ENCODE data around the gene SLFN14.

The SLFN14 gene

DNA sequence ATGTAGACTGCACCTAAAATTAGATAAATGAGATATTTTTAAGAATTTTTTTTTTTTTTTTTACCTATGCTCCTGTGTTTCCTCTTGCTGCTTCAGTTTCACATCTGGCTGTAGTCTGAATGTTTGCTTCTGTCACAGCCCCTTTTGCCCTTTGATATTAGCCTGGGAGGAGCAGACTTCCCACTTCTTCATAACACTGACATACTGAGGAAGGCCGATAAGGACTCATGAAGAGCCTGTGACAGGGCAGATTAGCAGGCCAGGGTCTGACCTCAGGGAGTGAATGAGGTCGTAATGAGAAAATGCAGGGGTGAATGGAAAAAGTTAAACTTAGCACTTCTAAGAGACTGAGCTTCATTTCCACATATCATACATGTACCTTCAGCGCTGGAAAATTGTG, at the start of gene SLFN14:
TSS of gene SLFN14 (minus strand) at position 117 of the 400 bp plus-strand sequence. CDS start 2,757 bp downstream, outside the sequence.
- TF ChIP-seq, protein P1, sequence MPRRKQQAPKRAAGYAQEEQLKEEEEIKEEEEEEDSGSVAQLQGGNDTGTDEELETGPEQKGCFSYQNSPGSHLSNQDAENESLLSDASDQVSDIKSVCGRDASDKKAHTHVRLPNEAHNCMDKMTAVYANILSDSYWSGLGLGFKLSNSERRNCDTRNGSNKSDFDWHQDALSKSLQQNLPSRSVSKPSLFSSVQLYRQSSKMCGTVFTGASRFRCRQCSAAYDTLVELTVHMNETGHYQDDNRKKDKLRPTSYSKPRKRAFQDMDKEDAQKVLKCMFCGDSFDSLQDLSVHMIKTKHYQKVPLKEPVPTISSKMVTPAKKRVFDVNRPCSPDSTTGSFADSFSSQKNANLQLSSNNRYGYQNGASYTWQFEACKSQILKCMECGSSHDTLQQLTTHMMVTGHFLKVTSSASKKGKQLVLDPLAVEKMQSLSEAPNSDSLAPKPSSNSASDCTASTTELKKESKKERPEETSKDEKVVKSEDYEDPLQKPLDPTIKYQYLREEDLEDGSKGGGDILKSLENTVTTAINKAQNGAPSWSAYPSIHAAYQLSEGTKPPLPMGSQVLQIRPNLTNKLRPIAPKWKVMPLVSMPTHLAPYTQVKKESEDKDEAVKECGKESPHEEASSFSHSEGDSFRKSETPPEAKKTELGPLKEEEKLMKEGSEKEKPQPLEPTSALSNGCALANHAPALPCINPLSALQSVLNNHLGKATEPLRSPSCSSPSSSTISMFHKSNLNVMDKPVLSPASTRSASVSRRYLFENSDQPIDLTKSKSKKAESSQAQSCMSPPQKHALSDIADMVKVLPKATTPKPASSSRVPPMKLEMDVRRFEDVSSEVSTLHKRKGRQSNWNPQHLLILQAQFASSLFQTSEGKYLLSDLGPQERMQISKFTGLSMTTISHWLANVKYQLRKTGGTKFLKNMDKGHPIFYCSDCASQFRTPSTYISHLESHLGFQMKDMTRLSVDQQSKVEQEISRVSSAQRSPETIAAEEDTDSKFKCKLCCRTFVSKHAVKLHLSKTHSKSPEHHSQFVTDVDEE (CRISPR knock-in tag; IDR thresholded peaks at IDR 0.05): no peak
- TF ChIP-seq ZNF8 (CRISPR knock-in tag; IDR thresholded peaks at IDR 0.05): no peak
- TF ChIP-seq ARNTL (CRISPR knock-in tag; IDR thresholded peaks at IDR 0.05; ENCODE audit: borderline replicate concordance, low read depth): no peak
- TF ChIP-seq BACH2 (CRISPR knock-in tag; IDR thresholded peaks at IDR 0.05; ENCODE audit: borderline replicate concordance): no peak
- no peak for TF ChIP-seq ZFP30 (CRISPR knock-in tag; IDR thresholded peaks at IDR 0.05)
- no peak for TF ChIP-seq CSDC2 (CRISPR knock-in tag; IDR thresholded peaks at IDR 0.05)
- TF ChIP-seq ZFP3 (CRISPR knock-in tag; IDR thresholded peaks at IDR 0.05): no peak
- TF ChIP-seq, protein P2, sequence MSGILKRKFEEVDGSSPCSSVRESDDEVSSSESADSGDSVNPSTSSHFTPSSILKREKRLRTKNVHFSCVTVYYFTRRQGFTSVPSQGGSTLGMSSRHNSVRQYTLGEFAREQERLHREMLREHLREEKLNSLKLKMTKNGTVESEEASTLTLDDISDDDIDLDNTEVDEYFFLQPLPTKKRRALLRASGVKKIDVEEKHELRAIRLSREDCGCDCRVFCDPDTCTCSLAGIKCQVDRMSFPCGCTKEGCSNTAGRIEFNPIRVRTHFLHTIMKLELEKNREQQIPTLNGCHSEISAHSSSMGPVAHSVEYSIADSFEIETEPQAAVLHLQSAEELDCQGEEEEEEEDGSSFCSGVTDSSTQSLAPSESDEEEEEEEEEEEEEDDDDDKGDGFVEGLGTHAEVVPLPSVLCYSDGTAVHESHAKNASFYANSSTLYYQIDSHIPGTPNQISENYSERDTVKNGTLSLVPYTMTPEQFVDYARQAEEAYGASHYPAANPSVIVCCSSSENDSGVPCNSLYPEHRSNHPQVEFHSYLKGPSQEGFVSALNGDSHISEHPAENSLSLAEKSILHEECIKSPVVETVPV (CRISPR knock-in tag; IDR thresholded peaks at IDR 0.05): no peak
- no peak for TF ChIP-seq RARB (CRISPR knock-in tag; IDR thresholded peaks at IDR 0.05)
- TF ChIP-seq TOX (CRISPR knock-in tag; IDR thresholded peaks at IDR 0.05; ENCODE audit: borderline replicate concordance): no peak
- no peak for TF ChIP-seq OSR1 (CRISPR knock-in tag; IDR thresholded peaks at IDR 0.05)
- no peak for TF ChIP-seq SNAI2 (CRISPR knock-in tag; IDR thresholded peaks at IDR 0.05)
- TF ChIP-seq TCF4 (CRISPR knock-in tag; IDR thresholded peaks at IDR 0.05; ENCODE audit: borderline replicate concordance): no peak
- TF ChIP-seq ESRRG (CRISPR knock-in tag; IDR thresholded peaks at IDR 0.05): no peak
- TF ChIP-seq, protein P3, sequence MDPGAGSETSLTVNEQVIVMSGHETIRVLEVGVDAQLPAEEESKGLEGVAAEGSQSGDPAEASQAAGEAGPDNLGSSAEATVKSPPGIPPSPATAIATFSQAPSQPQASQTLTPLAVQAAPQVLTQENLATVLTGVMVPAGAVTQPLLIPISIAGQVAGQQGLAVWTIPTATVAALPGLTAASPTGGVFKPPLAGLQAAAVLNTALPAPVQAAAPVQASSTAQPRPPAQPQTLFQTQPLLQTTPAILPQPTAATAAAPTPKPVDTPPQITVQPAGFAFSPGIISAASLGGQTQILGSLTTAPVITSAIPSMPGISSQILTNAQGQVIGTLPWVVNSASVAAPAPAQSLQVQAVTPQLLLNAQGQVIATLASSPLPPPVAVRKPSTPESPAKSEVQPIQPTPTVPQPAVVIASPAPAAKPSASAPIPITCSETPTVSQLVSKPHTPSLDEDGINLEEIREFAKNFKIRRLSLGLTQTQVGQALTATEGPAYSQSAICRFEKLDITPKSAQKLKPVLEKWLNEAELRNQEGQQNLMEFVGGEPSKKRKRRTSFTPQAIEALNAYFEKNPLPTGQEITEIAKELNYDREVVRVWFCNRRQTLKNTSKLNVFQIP (CRISPR knock-in tag; IDR thresholded peaks at IDR 0.05; ENCODE audit: borderline replicate concordance, low read depth): no peak
- TF ChIP-seq ZNF565 (CRISPR knock-in tag; conservative IDR thresholded peaks at IDR 0.05; ENCODE audit: low read depth): no peak
- TF ChIP-seq, protein P4, sequence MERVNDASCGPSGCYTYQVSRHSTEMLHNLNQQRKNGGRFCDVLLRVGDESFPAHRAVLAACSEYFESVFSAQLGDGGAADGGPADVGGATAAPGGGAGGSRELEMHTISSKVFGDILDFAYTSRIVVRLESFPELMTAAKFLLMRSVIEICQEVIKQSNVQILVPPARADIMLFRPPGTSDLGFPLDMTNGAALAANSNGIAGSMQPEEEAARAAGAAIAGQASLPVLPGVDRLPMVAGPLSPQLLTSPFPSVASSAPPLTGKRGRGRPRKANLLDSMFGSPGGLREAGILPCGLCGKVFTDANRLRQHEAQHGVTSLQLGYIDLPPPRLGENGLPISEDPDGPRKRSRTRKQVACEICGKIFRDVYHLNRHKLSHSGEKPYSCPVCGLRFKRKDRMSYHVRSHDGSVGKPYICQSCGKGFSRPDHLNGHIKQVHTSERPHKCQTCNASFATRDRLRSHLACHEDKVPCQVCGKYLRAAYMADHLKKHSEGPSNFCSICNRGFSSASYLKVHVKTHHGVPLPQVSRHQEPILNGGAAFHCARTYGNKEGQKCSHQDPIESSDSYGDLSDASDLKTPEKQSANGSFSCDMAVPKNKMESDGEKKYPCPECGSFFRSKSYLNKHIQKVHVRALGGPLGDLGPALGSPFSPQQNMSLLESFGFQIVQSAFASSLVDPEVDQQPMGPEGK (CRISPR knock-in tag; IDR thresholded peaks at IDR 0.05; ENCODE audit: borderline replicate concordance): no peak
- TF ChIP-seq GLIS3 (CRISPR knock-in tag; IDR thresholded peaks at IDR 0.05): no peak
- no peak for TF ChIP-seq ZC3H10 (CRISPR knock-in tag; IDR thresholded peaks at IDR 0.05)
- TF ChIP-seq PPARA (CRISPR knock-in tag; IDR thresholded peaks at IDR 0.05; ENCODE audit: borderline replicate concordance): no peak
- no peak for ATAC-seq

DNA sequence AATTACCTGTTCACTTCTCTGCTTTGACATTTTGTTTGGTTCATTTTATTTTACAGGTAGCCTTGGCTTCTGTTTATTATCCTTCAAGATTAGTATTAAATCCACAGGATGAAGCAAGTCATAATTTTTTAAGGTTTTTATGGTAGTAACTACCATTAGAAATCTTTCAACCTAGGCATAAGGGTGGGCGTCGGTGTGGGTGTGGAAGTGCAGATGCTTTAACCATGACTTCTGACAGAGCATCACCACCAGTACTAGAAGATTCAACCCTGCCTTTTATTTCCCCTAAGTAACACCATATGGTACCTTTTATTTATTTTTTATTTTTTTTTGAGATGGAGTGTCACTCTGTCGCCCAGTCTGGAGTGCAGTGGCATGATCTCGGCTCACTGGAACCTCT, 49.2 kb upstream of the SLFN14 start:
- ATAC-seq: no peak
- TF ChIP-seq OSR1 (CRISPR knock-in tag; IDR thresholded peaks at IDR 0.05) (no peak), PPARA (CRISPR knock-in tag; IDR thresholded peaks at IDR 0.05; ENCODE audit: borderline replicate concordance) (no peak), TOX (CRISPR knock-in tag; IDR thresholded peaks at IDR 0.05; ENCODE audit: borderline replicate concordance) (no peak), ISL1 (CRISPR knock-in tag; IDR thresholded peaks at IDR 0.05) (no peak), ZNF565 (CRISPR knock-in tag; conservative IDR thresholded peaks at IDR 0.05; ENCODE audit: low read depth) (no peak), CSDC2 (CRISPR knock-in tag; IDR thresholded peaks at IDR 0.05) (no peak), ZC3H10 (CRISPR knock-in tag; IDR thresholded peaks at IDR 0.05) (no peak), GLIS3 (CRISPR knock-in tag; IDR thresholded peaks at IDR 0.05) (no peak)
- TF ChIP-seq, protein P5, sequence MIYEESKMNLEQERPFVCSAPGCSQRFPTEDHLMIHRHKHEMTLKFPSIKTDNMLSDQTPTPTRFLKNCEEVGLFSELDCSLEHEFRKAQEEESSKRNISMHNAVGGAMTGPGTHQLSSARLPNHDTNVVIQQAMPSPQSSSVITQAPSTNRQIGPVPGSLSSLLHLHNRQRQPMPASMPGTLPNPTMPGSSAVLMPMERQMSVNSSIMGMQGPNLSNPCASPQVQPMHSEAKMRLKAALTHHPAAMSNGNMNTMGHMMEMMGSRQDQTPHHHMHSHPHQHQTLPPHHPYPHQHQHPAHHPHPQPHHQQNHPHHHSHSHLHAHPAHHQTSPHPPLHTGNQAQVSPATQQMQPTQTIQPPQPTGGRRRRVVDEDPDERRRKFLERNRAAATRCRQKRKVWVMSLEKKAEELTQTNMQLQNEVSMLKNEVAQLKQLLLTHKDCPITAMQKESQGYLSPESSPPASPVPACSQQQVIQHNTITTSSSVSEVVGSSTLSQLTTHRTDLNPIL (CRISPR knock-in tag; IDR thresholded peaks at IDR 0.05; ENCODE audit: low read depth): no peak
- TF ChIP-seq, protein P4 (CRISPR knock-in tag; IDR thresholded peaks at IDR 0.05; ENCODE audit: borderline replicate concordance): no peak
- TF ChIP-seq, protein P2 (CRISPR knock-in tag; IDR thresholded peaks at IDR 0.05): no peak
